ENCODE results near the gene CRYBG2. TPM values are rescaled to one million over a fixed set of nuclear protein-coding genes. Genes with fewer than 3 reads are reported as not detected.
"Not testable (repeated sequence)": the region's sequence is repeated elsewhere in the genome, so short reads cannot be mapped to it uniquely, and the experiment has no call there.

Gene CRYBG2
- total RNA-seq, 1 donor from 2014 or later, result 0.27 TPM

GRCh38 chr1:26373789-26374188 lies 19.9 kb upstream of the CRYBG2 start:
- ATAC-seq (ENCODE audit: low read depth), result no peak
- Mint-ChIP-seq H3K36me3 (ENCODE audit: low read depth) (no peaks in the 10 kb centered on the region), H3K4me3 (no peak overlapping the region), H3K27me3 (no peaks in the 10 kb centered on the region), H3K9me3 (no peaks in the 10 kb centered on the region), H3K4me1 (peaks cover 43% of the 10 kb centered on the region), H3K27ac (no peak overlapping the region)
- no peak for TF ChIP-seq CTCF (IDR thresholded peaks at IDR 0.05)
- ChIA-PET CTCF (interaction anchor here (1.5 kb wide), 1 partner anchor 10 kb away, joined by 3 read pairs; no protein-coding TSS in a partner anchor), POLR2A (interaction anchor here (0.6 kb wide), 1 partner anchor 19 kb away, joined by 7 read pairs; no protein-coding TSS in a partner anchor)
- intact Hi-C loops (cut with micrococcal nuclease), result no loop called here
- no peak for DNase-seq

- peaks cover 38% of the 10 kb centered on the region for H3K4me1 Mint-ChIP-seq
- H3K36me3 Mint-ChIP-seq (ENCODE audit: low read depth), result no peaks in the 10 kb centered on the region
- ChIA-PET CTCF (interaction anchor here (1.5 kb wide), 1 partner anchor 9 kb away, joined by 3 read pairs; no protein-coding TSS in a partner anchor), POLR2A (no interaction called here)
- intact Hi-C loops (cut with micrococcal nuclease), result no loop called here
- no peak for TF ChIP-seq CTCF (IDR thresholded peaks at IDR 0.05)
- ATAC-seq (ENCODE audit: low read depth), result no peak
- H3K4me3 Mint-ChIP-seq, result no peak overlapping the region
- H3K9me3 Mint-ChIP-seq, result no peaks in the 10 kb centered on the region
- H3K27ac Mint-ChIP-seq, result no peak overlapping the region
- no peak for DNase-seq
- H3K27me3 Mint-ChIP-seq, result no peaks in the 10 kb centered on the region
Observed at GRCh38 chr1:26373281-26373680, 19.4 kb upstream of the CRYBG2 start.

GRCh38 chr1:26372611-26373010 lies 18.7 kb upstream of the CRYBG2 start, which contains the start of gene ZNF683:
Gene ZNF683, minus strand, starts transcription at chr1:26372750. Its CDS starts 4,179 bp downstream, at chr1:26368571.
- H3K27ac Mint-ChIP-seq; ATAC-seq (ENCODE audit: low read depth); POLR2A ChIA-PET; H3K9me3 Mint-ChIP-seq; H3K27me3 Mint-ChIP-seq; H3K36me3 Mint-ChIP-seq (ENCODE audit: low read depth); CTCF ChIA-PET; intact Hi-C loops (cut with micrococcal nuclease); DNase-seq; H3K4me3 Mint-ChIP-seq: not testable (repeated sequence)
- H3K4me1 Mint-ChIP-seq, result peaks cover 32% of the 10 kb centered on the region

- ChIA-PET POLR2A (interaction anchor here (0.7 kb wide), 1 partner anchor 701 kb away, joined by 3 read pairs; no protein-coding TSS in a partner anchor), CTCF (no interaction called here)
- no peaks in the 10 kb centered on the region for H3K9me3 Mint-ChIP-seq
- no peak for ATAC-seq (ENCODE audit: low read depth)
- H3K27ac Mint-ChIP-seq, result no peak overlapping the region
- no peaks in the 10 kb centered on the region for H3K36me3 Mint-ChIP-seq (ENCODE audit: low read depth)
- intact Hi-C loops (cut with micrococcal nuclease), result no loop called here
- no peak overlapping the region for H3K4me3 Mint-ChIP-seq
- peaks cover 27% of the 10 kb centered on the region for H3K4me1 Mint-ChIP-seq
- H3K27me3 Mint-ChIP-seq, result peaks cover 3% of the 10 kb centered on the region
- no peak for DNase-seq
- TF ChIP-seq CTCF (IDR thresholded peaks at IDR 0.05), result no peak
Observed at GRCh38 chr1:26372039-26372438, 18.1 kb upstream of the CRYBG2 start.

- Mint-ChIP-seq H3K4me1 (peaks cover 22% of the 10 kb centered on the region), H3K36me3 (ENCODE audit: low read depth) (no peaks in the 10 kb centered on the region), H3K27me3 (peaks cover 5% of the 10 kb centered on the region), H3K9me3 (no peaks in the 10 kb centered on the region), H3K4me3 (no peak overlapping the region), H3K27ac (peak overlapping the region; percentile 26)
- CTCF ChIA-PET, result interaction anchor here (1.5 kb wide), 1 partner anchor 46 kb away, joined by 5 read pairs; no protein-coding TSS in a partner anchor
- ATAC-seq (ENCODE audit: low read depth) (no peak), DNase-seq (no peak)
- intact Hi-C loops (cut with micrococcal nuclease), result no loop called here
- POLR2A ChIA-PET, result no interaction called here
- no peak for TF ChIP-seq CTCF (IDR thresholded peaks at IDR 0.05)
Observed at GRCh38 chr1:26370591-26371382, 16.9 kb upstream of the CRYBG2 start.

Data from activated B cell treated with CpG ODN at 0.5 μM for 24 hours (primary cell).